Endothelial cell of umbilical vein (primary cell): Measurements from ENCODE around the gene ORM2. TPM values are rescaled to one million over a fixed set of nuclear protein-coding genes. Genes with fewer than 3 reads are reported as not detected.
"Not testable (repeated sequence)": the region's sequence is repeated elsewhere in the genome, so short reads cannot be mapped to it uniquely, and the experiment has no call there.

Source experiments
- Bru-seq: library from RNA; stranded (reverse); fragments of 400-500 nt; gene quantifications from one replicate; lab custom pipeline; 2021; lab: Mats Ljungman, UMichigan
- BruChase-seq, 2 experiments: library from RNA; stranded (reverse); fragments of 400-500 nt; gene quantifications; one replicate each; lab custom pipeline; 2021; lab: Mats Ljungman, UMichigan
- BruUV-seq: library from RNA; stranded (reverse); fragments of 400-500 nt; replicated peaks from 2 replicates; lab custom pipeline; 2021; lab: Mats Ljungman, UMichigan
- CTCF ChIA-PET: fragments of 300-600, 350-600 bp; sonication (Branson Sonifier 250); formaldehyde crosslinking; loops from one replicate; lab custom pipeline; 2021; ENCODE audit warnings: antibody characterized with exemption, inconsistent platforms; lab: Charles Lee
- POLR2A ChIA-PET: fragments of 300-600, 350-600 bp; sonication (Branson Sonifier 250); formaldehyde crosslinking; loops from one replicate; lab custom pipeline; 2021; ENCODE audit warnings: antibody characterized with exemption, inconsistent platforms; lab: Charles Lee
- DNase-seq: peaks from one replicate; pipeline ENCODE4 v3.0.0-alpha.2; 2011; ENCODE audit warnings: low read depth, low spot score
- FAIRE-seq: peaks from 2 replicates; lab custom pipeline; 2011; peaks lifted over from hg19 to GRCh38; lab: Jason Lieb, UNC
- H2AFZ ChIP-seq: 2 replicates; pipeline ENCODE4 v1.6.0; 2012; ENCODE audit warnings: low read depth, low read length, control low read depth, inconsistent platforms
- H3K27ac ChIP-seq: 2 replicates; pipeline ENCODE4 v1.5.1; 2011; ENCODE audit warnings: low read depth, mild to moderate bottlenecking, control low read depth, low read length, moderate library complexity; ENCODE audit not compliant: insufficient read depth
- H3K27me3 ChIP-seq, 2 experiments: 2 replicates each; pipeline versions ENCODE4 v1.6.0 to v1.6.1; 2011; ENCODE audit warnings: low read length in 2 of 2, mixed read lengths in 1 of 2; ENCODE audit not compliant: control insufficient read depth in 2 of 2, insufficient read depth in 2 of 2
- H3K36me3 ChIP-seq, 2 experiments: 2 replicates in 1 of 2; 3 replicates in 1 of 2; pipeline ENCODE4 v1.5.1; 2011; ENCODE audit warnings: low read length in 2 of 2, mild to moderate bottlenecking in 1 of 2, moderate library complexity in 1 of 2; ENCODE audit not compliant: control insufficient read depth in 2 of 2, insufficient read depth in 2 of 2; ENCODE audit errors: extremely low read depth in 1 of 2
- H3K4me1 ChIP-seq: 3 replicates; pipeline ENCODE4 v1.5.1; 2011; ENCODE audit warnings: mild to moderate bottlenecking, low read length; ENCODE audit not compliant: control insufficient read depth, insufficient read depth; ENCODE audit errors: extremely low read depth
- H3K4me2 ChIP-seq: 2 replicates; pipeline ENCODE4 v1.6.1; 2011; ENCODE audit warnings: low read length, control low read depth, mixed read lengths; ENCODE audit not compliant: insufficient read depth
- H3K4me3 ChIP-seq, 3 experiments: fragments of 200-600 bp in 1 of 3; sonication (generic), shearing (Covaris generic) in 1 of 3; replicated peaks in 1 of 3; 2 replicates each; pipeline ENCODE4 v1.5.1; 2011 to 2016; ENCODE audit warnings: control low read depth in 3 of 3, low read length in 3 of 3, mild to moderate bottlenecking in 2 of 3, inconsistent platforms in 1 of 3, low read depth in 1 of 3, moderate library complexity in 1 of 3; ENCODE audit not compliant: insufficient read depth in 1 of 3
- H3K79me2 ChIP-seq: 2 replicates; pipeline ENCODE4 v1.6.0; 2012; ENCODE audit warnings: low read length, inconsistent platforms; ENCODE audit not compliant: control insufficient read depth, insufficient read depth
- H3K9ac ChIP-seq: replicated peaks from 2 replicates; pipeline ENCODE3; 2011; ENCODE audit warnings: low read length, control low read depth; ENCODE audit not compliant: insufficient read depth; ENCODE audit errors: extremely low read depth
- H3K9me1 ChIP-seq: replicated peaks from 3 replicates; pipeline ENCODE4 v1.6.0; 2011; ENCODE audit warnings: mild to moderate bottlenecking, low read length; ENCODE audit not compliant: control insufficient read depth, insufficient read depth; ENCODE audit errors: extremely low read depth
- H3K9me3 ChIP-seq: replicated peaks from 2 replicates; pipeline ENCODE4 v1.5.1; 2012; ENCODE audit warnings: low read length, inconsistent platforms; ENCODE audit not compliant: control insufficient read depth, insufficient read depth
- H4K20me1 ChIP-seq: replicated peaks from 2 replicates; pipeline ENCODE3; 2011; ENCODE audit warnings: mild to moderate bottlenecking, low read length; ENCODE audit not compliant: control insufficient read depth, insufficient read depth; ENCODE audit errors: extremely low read depth
- FOS ChIP-seq: IDR thresholded peaks from 2 replicates; pipeline ENCODE4 v1.6.1; 2011; ENCODE audit warnings: mild to moderate bottlenecking, low read length, moderate library complexity, borderline replicate concordance; ENCODE audit not compliant: insufficient read depth
- GATA2 ChIP-seq: IDR thresholded peaks from 2 replicates; pipeline ENCODE4 v1.7.0; 2011; ENCODE audit warnings: low read depth, mild to moderate bottlenecking, moderate library complexity, mixed read lengths, low read length; ENCODE audit not compliant: insufficient read length, insufficient read depth
- MAX ChIP-seq: IDR thresholded peaks from 2 replicates; pipeline ENCODE4 v1.6.1; 2011; ENCODE audit not compliant: insufficient read depth, insufficient read length
- MYC ChIP-seq: IDR thresholded peaks from one replicate; pipeline ENCODE4 v1.6.1; 2011; ENCODE audit warnings: mild to moderate bottlenecking, low read depth, low read length
- dilution Hi-C: fragments of 300-500 bp; cut with MboI; formaldehyde crosslinking; loops from one replicate; pipeline ENCODE4 v1.15.0; 2019; ENCODE audit warnings: low sequenced_read_pairs; ENCODE audit not compliant: extremely low pct_ligation_motif_present
- intact Hi-C: fragments of 100-400 bp; cut with micrococcal nuclease; formaldehyde crosslinking; loops from one replicate; pipeline ENCODE4 v1.10.0; 2022
- long read RNA-seq: library from polyadenylated mRNA; stranded (forward); transcript quantifications from one replicate; pipeline ENCODE4 v2.0.0, GENCODE V29; 2021
- polyA minus RNA-seq, 3 experiments: library from RNA; depleted of rRNA, polyadenylated mRNA; stranded (reverse); fragments of >200 nt; gene quantifications; 1 replicate in 1 of 3; 2 replicates in 2 of 3; pipeline ENCODE4 v1.2.3, GENCODE V29; 2011
- polyA plus RNA-seq, 4 experiments: library from polyadenylated mRNA; depleted of rRNA in 3 of 4; stranded (reverse) in 3 of 4; unstranded in 1 of 4; fragments of >200 nt; gene quantifications; 2 replicates each; pipeline versions ENCODE4 v1.2.1 to v1.2.3, GENCODE V29; 2011 to 2012; ENCODE audit warnings: missing spikeins in 1 of 4
- total RNA-seq: library from RNA; stranded (reverse); gene quantifications from 2 replicates; pipeline ENCODE4 v1.2.3, GENCODE V29; 2021

Gene ORM2
- total RNA-seq (not detected in 2 replicates), polyA plus RNA-seq (not detected in 2 replicates), polyA minus RNA-seq (0.28 TPM in 1 of 2 replicates, not detected in the other), Bru-seq, nascent RNA (not detected), BruChase-seq, experiment 1, labeled RNA remaining after a 6-hour chase (not detected), BruChase-seq, experiment 2, labeled RNA remaining after a 2-hour chase (not detected)
- not detected in 2 replicates for polyA plus RNA-seq (2011; cell fraction: cytosol; rRNA removed)
- not detected in 2 replicates for polyA plus RNA-seq (2011; cell fraction: nucleus; rRNA removed)
- polyA plus RNA-seq (2012): not detected in 2 replicates
- polyA minus RNA-seq (2011; cell fraction: cytosol; rRNA and poly(A)+ RNA removed): not detected
- not detected in 2 replicates for polyA minus RNA-seq (2011; cell fraction: nucleus; rRNA and poly(A)+ RNA removed)
- long read RNA-seq: 0 reads

DNA sequence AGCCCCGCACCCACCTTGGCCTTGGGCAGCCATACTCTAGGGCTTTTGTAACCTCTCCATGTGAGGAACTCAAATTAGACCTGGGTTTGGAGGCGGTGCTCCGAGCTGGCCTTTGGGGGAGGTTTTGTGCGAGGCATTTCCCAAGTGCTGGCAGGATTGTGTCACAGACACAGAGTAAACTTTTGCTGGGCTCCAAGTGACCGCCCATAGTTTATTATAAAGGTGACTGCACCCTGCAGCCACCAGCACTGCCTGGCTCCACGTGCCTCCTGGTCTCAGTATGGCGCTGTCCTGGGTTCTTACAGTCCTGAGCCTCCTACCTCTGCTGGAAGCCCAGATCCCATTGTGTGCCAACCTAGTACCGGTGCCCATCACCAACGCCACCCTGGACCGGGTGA, at the start of gene ORM2:
TSS of gene ORM2 (plus strand) at position 245 of the 398 bp plus-strand sequence. CDS start at position 281, 36 bp downstream.
- BruUV-seq: not testable (repeated sequence)

DNA sequence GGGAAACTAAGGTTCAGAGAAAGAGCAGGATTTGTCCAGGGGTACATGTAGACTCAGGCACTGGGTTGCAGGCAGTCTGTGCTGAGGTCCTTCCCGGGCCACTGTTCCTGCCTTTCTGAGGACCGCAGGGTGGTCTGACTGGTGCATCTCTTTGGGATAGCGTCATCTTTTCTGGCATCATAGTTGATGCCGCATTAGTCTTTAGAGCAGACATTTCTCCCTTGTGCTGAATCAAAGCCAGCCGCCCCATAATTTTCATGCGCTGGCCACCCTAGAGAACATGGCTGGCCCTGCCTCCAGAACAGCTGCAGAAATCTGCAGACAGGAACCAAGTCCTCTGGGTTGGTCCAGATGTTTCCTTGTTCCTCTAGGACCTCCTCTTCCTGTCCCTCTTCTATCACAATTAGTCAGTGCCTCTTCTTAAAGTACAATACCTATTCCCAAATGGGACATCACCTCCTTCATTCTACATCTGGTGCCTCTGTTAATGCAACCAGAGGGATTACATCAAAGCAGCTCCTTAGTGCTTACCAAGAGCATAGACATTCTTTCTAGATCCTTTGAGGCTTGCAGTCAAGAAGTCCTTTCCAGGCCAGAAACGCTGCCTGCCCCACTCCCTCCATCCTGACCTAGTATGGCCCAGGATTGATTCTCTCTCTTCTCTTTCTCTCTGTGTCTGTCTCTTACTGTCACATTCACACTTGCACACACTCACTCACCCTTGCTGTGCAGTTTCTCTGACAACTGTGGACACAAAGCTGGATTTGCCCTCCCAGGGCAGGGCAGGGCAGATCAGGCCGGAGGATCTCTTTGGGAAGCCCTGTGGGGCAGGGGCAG, 48.8 kb upstream of the ORM2 start:
- Histone ChIP-seq H3K36me3 (peaks cover 0 to 2% of the 10 kb centered on the region in 2 experiments), H3K4me3 (no peak overlapping the region), H3K9me1 (no peaks in the 10 kb centered on the region), H3K4me1 (peaks cover 2% of the 10 kb centered on the region), H3K9me3 (no peaks in the 10 kb centered on the region), H3K79me2 (no peaks in the 10 kb centered on the region), H3K9ac (no peak overlapping the region), H2AFZ (no peak overlapping the region), H3K4me2 (no peak overlapping the region), H3K27me3 (no peaks in the 10 kb centered on the region), H4K20me1 (no peaks in the 10 kb centered on the region), H3K27ac (no peak overlapping the region)
- ChIA-PET CTCF (interaction anchor here (0.9 to 4.0 kb wide), 5 partner anchors 10 to 198 kb away, joined by 3 to 18 read pairs (median 14); partner anchors contain the start of gene COL27A1), POLR2A (no interaction called here)
- intact Hi-C loops (no loop called here), dilution Hi-C loops (loop anchor here (25.0 kb wide), 1 partner anchor 194 kb away; the partner anchor contains the start of genes AMBP and KIF12)
- BruUV-seq: no TSS peak
- TF ChIP-seq GATA2: no peak
- no peak for TF ChIP-seq MAX
- TF ChIP-seq MYC: no peak
- no peak for TF ChIP-seq FOS
- DNase-seq (no peak), FAIRE-seq (no peak)

More for the DNA sequence above, at the start of gene ORM2:
- dilution Hi-C loops, H3K9ac ChIP-seq, H4K20me1 ChIP-seq, H3K4me2 ChIP-seq, H3K4me1 ChIP-seq, H2AFZ ChIP-seq, H3K9me3 ChIP-seq, H3K79me2 ChIP-seq, CTCF ChIA-PET, DNase-seq, H3K9me1 ChIP-seq, FAIRE-seq, H3K27me3 ChIP-seq, H3K4me3 ChIP-seq, H3K27ac ChIP-seq, H3K36me3 ChIP-seq, POLR2A ChIA-PET: not testable (repeated sequence)
- intact Hi-C loops: loop anchor here (10.0 kb wide), 1 partner anchor 175 kb away; the partner anchor contains the start of gene WHRN
